GM18526 (cell line): ENCODE measurements around the gene CAMK1D.

Experiments
- POLR2A ChIP-seq: IDR thresholded peaks from 3 replicates; pipeline ENCODE4 v1.6.1; 2011; ENCODE audit not compliant: insufficient read length; ENCODE audit errors: extremely low read depth

The CAMK1D gene

GRCh38 chr10:12355384-12355783 lies 6.0 kb downstream of the CAMK1D start:
- TF ChIP-seq POLR2A, result no peak

- TF ChIP-seq POLR2A, result no peak
Observed at GRCh38 chr10:12357525-12358151, 8.3 kb downstream of the CAMK1D start.

GRCh38 chr10:12358863-12359564 lies 9.7 kb downstream of the CAMK1D start:
- TF ChIP-seq POLR2A, result no peak

- no peak for TF ChIP-seq POLR2A
Observed at GRCh38 chr10:12360461-12360860, 11.1 kb downstream of the CAMK1D start.

- no peak for TF ChIP-seq POLR2A
Observed at GRCh38 chr10:12364559-12364958, 15.2 kb downstream of the CAMK1D start.

- TF ChIP-seq POLR2A, result no peak
Observed at GRCh38 chr10:12367272-12367671, 17.9 kb downstream of the CAMK1D start.

GRCh38 chr10:12369982-12370381 lies 20.6 kb downstream of the CAMK1D start:
- no peak for TF ChIP-seq POLR2A

- TF ChIP-seq POLR2A, result no peak
Observed at GRCh38 chr10:12372846-12373245, 23.5 kb downstream of the CAMK1D start.

GRCh38 chr10:12375076-12375504 lies 25.7 kb downstream of the CAMK1D start:
- TF ChIP-seq POLR2A, result no peak

GRCh38 chr10:12376211-12376610 lies 26.9 kb downstream of the CAMK1D start:
- TF ChIP-seq POLR2A, result no peak

GRCh38 chr10:12377658-12378290 lies 28.4 kb downstream of the CAMK1D start:
- no peak for TF ChIP-seq POLR2A

- TF ChIP-seq POLR2A, result no peak
Observed at GRCh38 chr10:12380999-12381398, 31.7 kb downstream of the CAMK1D start.

- no peak for TF ChIP-seq POLR2A
Observed at GRCh38 chr10:12381536-12382156, 32.3 kb downstream of the CAMK1D start.

- no peak for TF ChIP-seq POLR2A
Observed at GRCh38 chr10:12382157-12382548, 32.8 kb downstream of the CAMK1D start.

- no peak for TF ChIP-seq POLR2A
Observed at GRCh38 chr10:12382956-12383531, 33.7 kb downstream of the CAMK1D start.
